Stimulated activated CD8-positive, alpha-beta memory T cell treated with anti-CD3 and anti-CD28 coated beads, Interleukin-15, amount 100 ng/mL, for 4 hours (primary cell): ENCODE measurements around the gene KIF1A.

Experiments
- DNase-seq, 2 donors: peaks; one replicate each; pipeline ENCODE4 v3.0.0-alpha.2; 2020; ENCODE audit warnings: low read depth in 2 of 2

KIF1A gene

GRCh38 chr2:240767341-240767740 lies 52.7 kb downstream of the KIF1A start:
- DNase-seq: no peak

DNA sequence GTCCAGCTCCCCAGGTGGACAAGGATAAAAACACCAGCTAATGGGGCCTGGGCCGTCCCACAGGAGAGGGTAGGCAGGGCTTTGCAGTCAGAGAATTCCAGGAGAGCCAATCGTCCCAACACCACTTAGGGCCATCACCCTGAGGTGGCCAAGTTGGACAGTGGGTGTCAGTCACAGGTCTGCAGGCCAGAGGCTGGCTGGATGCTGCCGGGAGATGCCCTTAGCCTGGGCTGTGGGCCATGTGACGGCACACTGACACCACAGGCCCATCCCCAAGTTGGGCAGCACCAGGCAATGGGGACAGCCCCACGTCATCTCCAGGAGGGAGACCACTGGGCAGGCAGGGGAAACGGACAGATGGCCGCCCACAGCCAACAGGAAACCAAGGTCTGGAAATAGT lies 53.9 kb downstream of the KIF1A start:
- no peak for DNase-seq

DNA sequence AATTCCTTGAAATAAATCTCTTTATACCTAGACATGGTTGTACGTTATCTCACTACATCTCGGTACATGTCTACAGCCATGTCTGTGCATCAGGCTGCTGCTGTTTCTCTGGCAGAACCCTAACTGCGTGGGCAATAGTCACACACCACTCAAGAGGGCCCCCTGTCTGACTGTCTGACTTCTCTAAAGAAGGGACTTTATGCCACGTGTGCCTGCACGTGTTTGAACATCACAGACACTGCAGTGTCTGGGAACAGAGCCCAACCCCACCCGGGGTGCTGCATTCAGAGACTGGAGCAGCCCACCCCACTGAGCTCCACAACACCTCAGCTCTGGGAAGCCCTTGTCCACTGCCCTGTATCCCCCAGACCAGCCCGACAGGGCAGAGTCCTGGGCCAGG lies 55.0 kb downstream of the KIF1A start:
- no peak for DNase-seq

DNA sequence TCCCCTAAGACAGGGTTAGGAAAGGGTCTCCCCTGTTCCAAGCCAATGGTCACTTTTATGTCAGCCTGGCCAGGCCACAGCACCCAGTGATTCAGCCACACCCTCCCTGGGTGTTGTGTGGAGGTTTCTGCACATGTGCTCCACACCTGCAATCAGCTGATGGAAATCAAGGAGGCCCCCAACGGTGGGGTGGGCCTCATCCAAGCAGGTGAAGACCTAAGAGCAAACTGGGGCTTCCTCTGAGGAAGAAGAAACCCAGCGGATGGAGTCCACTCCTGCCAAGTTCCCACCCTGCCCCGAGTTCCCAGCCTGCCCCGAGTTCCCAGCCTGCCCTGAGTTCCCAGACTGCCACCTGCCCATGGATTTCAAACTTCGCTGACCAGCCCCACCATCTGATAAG lies 55.4 kb downstream of the KIF1A start:
- no peak for DNase-seq

- DNase-seq: no peak
Measured at GRCh38 chr2:240762971-240763370, 57.0 kb downstream of the KIF1A start.

GRCh38 chr2:240762249-240762648 lies 57.8 kb downstream of the KIF1A start:
- no peak for DNase-seq

GRCh38 chr2:240760576-240761246 lies 59.3 kb downstream of the KIF1A start:
- DNase-seq: no peak

DNA sequence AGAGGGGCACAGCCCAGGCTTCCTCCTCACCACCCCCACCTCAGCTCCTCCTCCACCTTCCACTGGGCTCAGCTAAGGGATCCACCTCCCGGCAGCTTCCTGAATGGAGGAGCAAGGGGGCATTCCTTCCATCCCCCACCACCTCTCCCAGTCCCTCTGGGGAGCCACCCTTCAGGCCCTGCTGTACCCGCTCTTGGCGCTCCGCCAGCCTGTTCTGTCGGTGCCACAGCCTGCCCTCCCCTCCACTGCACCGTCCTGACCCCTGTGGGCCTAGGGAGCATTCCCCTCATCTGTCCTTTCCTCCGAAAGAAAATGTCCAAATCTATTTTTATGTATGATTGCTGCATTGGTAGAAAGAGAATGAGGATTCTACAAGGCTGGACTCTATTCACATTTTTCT lies 59.9 kb downstream of the KIF1A start:
- no peak for DNase-seq

DNA sequence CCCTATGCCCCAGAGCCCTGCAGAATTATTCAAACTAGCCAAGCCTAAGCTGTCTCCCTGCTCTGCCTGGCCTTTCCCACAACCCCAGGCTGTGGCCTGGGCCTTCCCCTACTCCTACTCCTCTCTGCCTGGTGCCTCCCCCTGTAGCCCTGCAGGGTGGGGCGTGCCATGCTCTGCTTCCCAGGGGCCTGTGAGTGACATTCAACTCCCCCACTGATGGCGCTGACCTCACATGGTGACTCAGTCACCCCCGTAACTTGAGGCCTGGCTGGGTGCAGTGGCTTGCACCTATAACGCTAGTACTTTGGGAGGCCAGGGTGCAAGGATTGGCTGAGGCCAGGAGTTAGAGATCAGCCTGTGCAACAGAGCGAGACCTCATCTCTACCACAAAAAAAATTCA lies 60.6 kb downstream of the KIF1A start:
- DNase-seq: no peak

- DNase-seq: no peak
Measured at GRCh38 chr2:240757086-240757614, 62.9 kb downstream of the KIF1A start.

DNA sequence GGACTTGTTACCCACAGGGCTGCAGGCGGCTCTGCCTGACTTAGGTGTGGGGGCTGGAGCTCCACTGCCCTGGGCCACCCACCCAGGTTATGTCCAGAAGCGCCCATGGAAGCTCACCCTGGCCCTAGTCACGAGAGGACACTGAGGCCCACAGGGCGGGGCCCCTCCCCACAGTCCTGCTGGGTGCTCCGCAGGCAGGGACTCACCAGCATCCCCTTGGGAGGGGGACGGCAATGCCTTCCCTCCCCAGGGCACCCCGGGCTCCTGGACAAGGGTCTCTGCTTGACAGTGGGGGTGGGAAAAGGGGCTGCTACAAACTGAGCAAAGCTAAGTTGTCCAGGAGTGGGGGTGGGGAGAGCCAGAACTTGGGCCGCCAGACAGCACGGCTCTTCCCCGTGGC lies 67.8 kb downstream of the KIF1A start:
- no peak for DNase-seq

GRCh38 chr2:240750409-240750808 lies 69.6 kb downstream of the KIF1A start:
- no peak for DNase-seq

GRCh38 chr2:240749516-240749915 lies 70.5 kb downstream of the KIF1A start:
- no peak for DNase-seq

- no peak for DNase-seq
Measured at GRCh38 chr2:240747256-240747655, 72.8 kb downstream of the KIF1A start.

DNA sequence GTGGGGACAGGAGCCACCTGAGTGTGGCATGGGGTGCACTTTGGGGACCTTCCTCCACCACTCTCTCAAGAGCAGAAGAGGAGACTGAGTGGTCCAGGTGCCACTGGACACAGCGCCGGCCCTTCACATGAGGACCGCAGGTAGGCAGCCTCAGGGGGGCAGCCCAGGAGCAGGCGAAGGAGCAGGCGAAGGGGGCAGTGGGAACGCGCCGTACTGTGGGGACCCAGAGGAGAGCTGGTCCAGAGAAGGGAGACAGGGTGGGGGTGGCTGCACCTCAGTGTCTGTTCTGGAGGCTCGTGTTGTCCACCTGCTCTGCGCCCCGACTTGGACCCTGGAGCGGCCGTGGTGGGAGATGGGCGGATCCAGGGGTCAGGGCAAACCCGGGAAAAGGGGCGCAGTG lies 73.3 kb downstream of the KIF1A start:
- DNase-seq: no peak

DNA sequence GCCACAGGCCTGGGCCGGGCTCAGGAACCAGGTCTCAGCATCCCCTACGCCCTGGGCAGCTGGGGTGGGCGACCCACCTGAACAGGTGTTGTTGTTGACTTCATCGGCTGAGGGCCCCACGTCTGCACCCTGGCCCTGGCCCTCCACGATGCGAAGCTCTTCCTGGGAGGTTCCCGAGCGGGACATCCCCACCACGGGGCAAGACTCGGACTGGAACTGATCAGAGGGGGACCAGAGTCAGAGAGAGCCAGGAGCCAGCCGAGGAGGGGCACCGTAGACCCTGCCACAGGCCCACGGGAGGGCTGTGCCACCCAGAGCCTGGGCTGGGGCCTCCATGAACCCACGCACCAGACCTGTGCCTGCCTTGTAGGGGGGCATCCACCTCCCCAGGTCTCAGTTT lies 74.1 kb downstream of the KIF1A start:
- no peak for DNase-seq

DNA sequence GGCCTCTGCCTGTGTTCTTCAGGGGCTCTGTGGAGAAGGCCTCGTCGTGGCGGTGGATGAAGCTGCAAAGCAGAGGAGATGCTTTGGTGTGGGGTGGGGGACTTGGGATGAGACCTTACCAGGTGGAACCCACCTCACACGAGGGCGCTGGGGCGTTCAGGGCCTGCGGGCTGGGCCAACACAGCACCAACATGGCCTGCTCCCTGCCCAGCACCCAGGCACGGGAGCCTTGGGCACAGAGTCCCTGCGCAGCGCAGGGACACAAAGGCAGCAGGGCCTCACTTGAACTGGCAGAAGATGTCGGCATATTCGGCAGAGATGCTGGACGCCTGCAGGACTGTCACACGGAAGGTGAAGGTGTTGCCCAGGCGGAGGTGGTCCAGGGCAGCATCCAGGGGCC lies 74.6 kb downstream of the KIF1A start:
- no peak for DNase-seq

DNA sequence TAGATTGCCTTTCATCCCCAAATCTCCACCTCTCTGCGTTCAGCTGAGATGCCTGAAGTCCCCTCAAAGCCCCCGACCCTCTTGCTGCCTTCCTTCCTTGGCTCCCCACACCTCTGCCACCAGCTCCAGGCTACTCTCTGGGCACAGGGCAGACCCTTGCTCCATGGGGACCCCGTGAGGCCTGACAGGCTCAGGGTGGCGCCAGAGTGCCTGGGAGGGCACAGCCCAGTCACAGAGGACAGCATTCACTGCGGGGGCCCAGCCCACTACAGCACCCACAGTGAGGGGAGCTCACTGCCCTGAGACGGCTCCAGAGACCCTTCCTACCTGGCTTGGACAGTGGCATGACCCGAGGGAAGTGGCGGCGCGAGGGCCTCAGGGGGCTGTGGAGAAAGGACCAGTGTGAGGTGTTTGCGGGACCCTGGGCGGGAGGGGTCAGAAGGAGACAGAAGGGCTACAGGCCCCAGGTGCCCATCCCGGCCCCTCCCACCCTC lies 77.4 kb downstream of the KIF1A start:
- no peak for DNase-seq

DNA sequence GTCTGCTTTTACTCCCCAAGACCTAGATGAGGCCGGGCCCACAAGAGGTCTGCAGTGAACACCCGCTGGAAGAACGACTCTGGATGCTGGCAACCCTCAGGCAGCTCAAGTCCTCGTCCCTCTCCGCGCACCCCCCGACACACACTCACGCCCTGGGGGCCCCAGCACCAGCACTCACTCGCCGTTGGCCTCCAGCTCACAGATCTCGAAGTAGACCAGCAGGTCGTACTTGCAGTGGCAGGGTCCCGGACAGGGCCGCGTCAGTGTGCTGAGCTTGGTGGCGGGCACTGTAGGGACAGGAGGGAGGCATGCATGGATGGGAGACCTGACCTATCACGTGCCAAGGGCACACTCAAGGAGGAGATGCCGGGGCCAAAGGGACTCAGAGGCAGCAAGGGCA lies 78.9 kb downstream of the KIF1A start:
- DNase-seq: no peak

DNA sequence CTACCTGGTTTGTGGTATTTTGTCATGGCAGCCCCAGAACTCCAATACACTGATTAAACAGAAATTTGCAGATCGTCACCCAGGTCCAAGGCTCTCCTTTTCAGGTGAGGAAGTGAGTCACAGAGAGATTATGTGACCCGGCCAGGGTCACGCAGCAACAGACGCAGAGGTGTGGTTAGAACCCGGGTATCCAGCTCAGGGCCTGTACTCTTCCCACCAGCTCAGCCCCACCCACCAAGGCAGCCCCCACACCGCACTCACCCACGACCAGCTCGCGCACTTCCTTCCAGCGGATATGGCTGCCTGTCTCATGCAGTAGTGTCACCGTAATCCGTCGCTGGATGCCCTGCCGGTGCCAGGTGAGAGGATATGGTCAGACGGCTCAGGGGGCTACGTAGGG lies 80.2 kb downstream of the KIF1A start:
- DNase-seq: peak; percentile 17 to 23

GRCh38 chr2:240737958-240738357 lies 82.1 kb downstream of the KIF1A start:
- no peak for DNase-seq

- DNase-seq: no peak
Measured at GRCh38 chr2:240737512-240737911, 82.5 kb downstream of the KIF1A start.

DNA sequence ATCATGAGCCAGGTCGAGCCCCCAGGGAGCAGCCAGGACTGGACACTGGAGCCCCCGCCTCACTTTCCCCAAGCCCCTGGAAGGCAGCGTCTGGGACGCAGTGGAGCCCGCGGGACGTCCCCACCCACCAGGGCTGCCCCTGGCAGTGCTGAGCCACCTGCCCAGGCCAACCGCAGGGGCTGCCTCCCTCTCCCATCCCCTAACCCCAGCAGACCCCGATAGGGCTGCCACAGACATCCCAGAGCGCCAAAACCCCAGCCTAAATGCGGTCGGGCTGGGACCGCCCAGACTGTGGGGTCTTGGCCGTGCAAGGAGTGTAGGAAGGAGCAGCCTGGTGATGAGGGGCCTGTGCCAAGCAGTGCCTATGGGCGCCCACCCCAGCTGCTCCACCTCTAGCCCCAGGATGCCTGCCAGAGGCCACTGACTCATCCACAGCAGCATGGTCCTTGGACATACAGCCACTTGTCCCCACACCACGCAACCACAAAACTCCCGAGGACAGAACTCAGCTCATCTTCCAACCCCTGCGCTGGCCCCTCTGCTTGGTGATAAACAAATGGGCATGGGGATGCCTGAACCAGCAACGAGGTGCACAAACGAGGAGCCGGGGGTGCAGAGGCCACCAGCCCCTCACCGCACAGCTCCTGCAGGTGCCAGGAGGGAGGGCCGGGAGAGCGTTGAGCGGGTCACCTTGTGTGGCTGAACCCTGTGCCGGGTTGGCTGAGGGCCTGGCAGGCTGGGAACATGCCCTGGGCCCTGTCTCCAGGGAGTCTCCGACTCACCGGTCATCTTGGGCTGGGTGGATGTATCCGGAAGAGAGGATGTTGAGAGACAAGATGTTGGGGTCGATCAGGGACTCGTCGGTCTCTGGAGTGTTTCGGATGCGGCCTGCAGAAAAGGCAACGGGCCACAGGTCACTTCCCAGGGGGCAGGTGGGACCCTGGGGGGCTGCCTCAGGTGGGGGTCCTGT lies 83.5 kb downstream of the KIF1A start:
- DNase-seq: no peak
